GM19328 (cell line): ENCODE results near the gene CHRNA5.

ENCODE experiments used
- ATAC-seq: cut with Tn5 transposase; IDR thresholded peaks from one replicate; pipeline ENCODE4 v1.9.1; 2021; ENCODE audit warnings: mild to moderate bottlenecking, moderate library complexity; ENCODE audit not compliant: unreplicated experiment

Gene CHRNA5

DNA sequence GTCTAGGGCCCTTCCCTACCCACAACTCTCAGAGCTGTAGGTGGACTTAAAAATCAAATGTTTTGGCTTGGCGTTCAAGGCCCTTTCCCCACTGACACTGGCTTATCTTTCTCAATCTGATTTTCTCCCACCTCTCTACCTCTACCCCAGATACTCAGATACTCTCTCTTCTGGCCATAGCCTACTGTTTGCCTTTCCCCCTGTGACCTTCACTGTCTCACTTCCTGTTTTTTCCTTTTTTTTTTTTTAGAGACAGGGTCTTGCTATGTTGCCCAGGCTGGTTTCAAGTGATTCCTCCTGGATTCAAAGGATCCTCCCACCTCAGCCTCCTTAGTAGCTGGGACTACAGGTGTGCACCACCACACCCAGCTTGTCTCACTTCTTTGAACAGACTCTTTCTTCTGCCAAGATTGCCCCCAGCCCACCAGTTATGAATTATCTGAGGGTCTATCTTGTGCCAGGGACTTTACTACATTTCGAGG is 71.1 kb downstream of the CHRNA5 start:
- no peak for ATAC-seq

DNA sequence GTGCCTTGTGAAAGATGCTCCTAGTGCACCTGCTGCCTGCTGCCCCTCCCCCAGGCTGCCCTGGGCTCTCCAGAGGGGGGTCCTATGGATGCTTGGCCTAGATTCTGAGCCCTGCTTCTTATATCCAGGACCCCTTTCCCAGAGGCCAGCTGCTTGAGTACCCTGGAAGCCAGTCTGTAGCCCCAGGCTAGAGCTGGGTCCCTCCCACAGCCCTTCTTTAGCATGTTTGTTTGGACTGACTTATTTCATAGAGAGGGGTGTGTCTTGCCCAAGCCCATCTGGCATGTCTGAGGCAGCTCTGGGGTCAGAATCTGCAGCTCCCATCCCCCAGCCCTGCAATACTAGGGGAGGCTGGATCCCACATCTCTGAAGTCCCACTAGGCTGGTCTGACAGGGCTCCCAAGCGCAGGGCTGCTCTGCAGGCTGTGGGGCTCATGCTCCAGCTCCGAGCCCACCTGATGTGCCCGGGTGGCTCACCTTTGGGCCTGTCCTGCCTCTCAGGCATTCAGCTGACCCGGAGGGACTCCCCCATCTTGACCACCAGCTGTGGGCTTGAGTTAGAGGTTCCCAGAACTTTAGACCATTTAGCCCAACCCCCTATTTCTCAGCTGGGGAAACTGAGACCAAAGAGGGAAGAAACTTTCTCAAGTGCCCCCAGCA is 72.6 kb downstream of the CHRNA5 start:
- no peak for ATAC-seq

GRCh38 chr15:78638658-78639314 is 73.5 kb downstream of the CHRNA5 start:
- ATAC-seq, result no peak

GRCh38 chr15:78640527-78641101 is 75.3 kb downstream of the CHRNA5 start:
- ATAC-seq, result no peak

DNA sequence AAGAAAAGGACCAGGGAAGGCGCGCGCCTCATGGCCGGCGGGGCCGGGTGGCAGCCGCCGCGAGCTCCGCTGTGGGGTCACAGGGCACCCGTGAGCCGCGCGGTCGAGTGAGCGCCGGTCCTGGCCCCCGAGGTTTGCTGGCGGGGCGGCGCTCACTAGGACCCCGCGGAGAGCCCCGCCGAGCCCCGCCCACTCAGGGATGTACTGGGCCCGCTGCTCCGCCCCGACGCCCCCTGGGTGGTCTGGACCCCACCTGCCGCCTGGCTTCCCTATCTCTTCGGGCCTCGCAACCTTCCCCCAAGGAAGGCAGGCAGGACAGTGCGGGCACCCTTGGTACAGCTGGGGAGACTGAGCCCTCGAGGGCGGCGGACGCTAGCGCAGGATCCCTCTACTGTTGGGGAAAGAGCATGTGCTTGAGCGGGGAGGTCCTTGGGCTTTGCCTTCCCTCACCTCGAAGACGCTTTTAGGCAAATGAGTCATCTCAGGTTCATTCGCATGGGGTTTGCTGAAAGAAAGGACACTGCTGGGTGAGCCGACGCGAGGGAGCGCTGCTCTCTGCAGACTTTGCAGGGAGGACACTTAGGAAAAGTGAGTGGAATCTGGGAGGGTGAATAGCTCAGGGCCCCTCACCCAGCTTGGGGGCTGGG is 75.9 kb downstream of the CHRNA5 start, which contains the start of gene CHRNB4:
Gene CHRNB4, minus strand, starts transcription at position 109 of the 647 bp plus-strand sequence. Its CDS starts 77 bp downstream, at position 32.
- no peak for ATAC-seq

GRCh38 chr15:78641749-78642275 is 76.5 kb downstream of the CHRNA5 start:
- ATAC-seq, result no peak

DNA sequence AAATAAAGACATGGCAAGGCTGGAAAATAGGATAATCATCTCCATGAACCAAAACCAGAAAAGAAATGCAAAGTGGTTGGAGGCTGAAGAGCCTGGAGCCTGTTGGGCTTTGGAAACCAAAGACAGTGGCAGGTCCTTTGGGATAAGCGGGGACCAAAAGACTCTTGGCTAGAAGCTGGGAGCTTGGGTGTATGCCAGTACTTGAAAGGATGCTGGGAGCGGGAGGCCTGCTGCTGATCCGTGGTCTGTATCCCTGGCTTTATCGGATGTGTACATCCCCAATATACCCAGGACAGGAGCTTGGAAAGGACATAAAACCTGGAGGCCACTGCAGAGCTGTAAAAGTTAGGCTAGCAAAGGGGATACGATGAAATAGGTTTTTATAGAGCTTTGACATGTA is 77.0 kb downstream of the CHRNA5 start:
- ATAC-seq, result no peak
